Activated B cell treated with CpG ODN at 0.5 μM for 24 hours (primary cell): ENCODE measurements around the gene EFEMP2. TPM values are rescaled to one million over a fixed set of nuclear protein-coding genes. Genes with fewer than 3 reads are reported as not detected.

Experiments
- ATAC-seq: fragments of 200-7000 bp; cut with Tn5 transposase; one replicate; pipeline ENCODE4 v1.10.0; 2021; ENCODE audit warnings: low read depth, mild to moderate bottlenecking, moderate library complexity
- CTCF ChIA-PET: fragments of 350-600 bp; sonication (Branson Sonifier 250); formaldehyde crosslinking; loops from one replicate; lab custom pipeline; 2021; ENCODE audit warnings: antibody characterized with exemption; lab: Charles Lee
- POLR2A ChIA-PET: fragments of 350-600 bp; sonication (Branson Sonifier 250); formaldehyde crosslinking; loops from one replicate; lab custom pipeline; 2021; ENCODE audit warnings: antibody characterized with exemption; lab: Charles Lee
- DNase-seq: peaks from one replicate; pipeline ENCODE4 v3.0.0; 2022
- H3K27ac Mint-ChIP-seq: one replicate; pipeline ENCODE4 v1.8.0; 2020; ENCODE audit warnings: mixed read lengths
- H3K27me3 Mint-ChIP-seq: one replicate; pipeline ENCODE4 v1.8.0; 2021; ENCODE audit warnings: mixed read lengths
- H3K36me3 Mint-ChIP-seq: one replicate; pipeline ENCODE4 v1.8.0; 2021; ENCODE audit warnings: low read depth, mixed read lengths
- H3K4me1 Mint-ChIP-seq: one replicate; pipeline ENCODE4 v1.8.0; 2021; ENCODE audit warnings: mixed read lengths
- H3K4me3 Mint-ChIP-seq: one replicate; pipeline ENCODE4 v1.8.0; 2020; ENCODE audit warnings: mild to moderate bottlenecking, mixed read lengths
- H3K9me3 Mint-ChIP-seq: one replicate; pipeline ENCODE4 v1.8.0; 2020; ENCODE audit warnings: mixed read lengths
- intact Hi-C: fragments of 100-400 bp; cut with micrococcal nuclease; formaldehyde crosslinking; loops from one replicate; pipeline ENCODE4 v1.15.1; 2024
- total RNA-seq: library from RNA; stranded (reverse); gene quantifications from 2 replicates; pipeline ENCODE4 v1.2.3, GENCODE V29; 2022
- TF ChIP-seq, protein P1 (sequence below): fragments of 200-600 bp; IDR thresholded peaks from one replicate; pipeline ENCODE4 v1.8.0; 2022; ENCODE audit warnings: antibody characterized with exemption, mild to moderate bottlenecking

Gene EFEMP2
- total RNA-seq, 1 donor from 2014 or later = 3.8 TPM

GRCh38 chr11:65862941-65863888 is 9.4 kb downstream of the EFEMP2 start:
- peaks cover 56% of the 10 kb centered on the region for H3K36me3 Mint-ChIP-seq
- peaks cover 30% of the 10 kb centered on the region for H3K4me1 Mint-ChIP-seq
- TF ChIP-seq, protein P1, sequence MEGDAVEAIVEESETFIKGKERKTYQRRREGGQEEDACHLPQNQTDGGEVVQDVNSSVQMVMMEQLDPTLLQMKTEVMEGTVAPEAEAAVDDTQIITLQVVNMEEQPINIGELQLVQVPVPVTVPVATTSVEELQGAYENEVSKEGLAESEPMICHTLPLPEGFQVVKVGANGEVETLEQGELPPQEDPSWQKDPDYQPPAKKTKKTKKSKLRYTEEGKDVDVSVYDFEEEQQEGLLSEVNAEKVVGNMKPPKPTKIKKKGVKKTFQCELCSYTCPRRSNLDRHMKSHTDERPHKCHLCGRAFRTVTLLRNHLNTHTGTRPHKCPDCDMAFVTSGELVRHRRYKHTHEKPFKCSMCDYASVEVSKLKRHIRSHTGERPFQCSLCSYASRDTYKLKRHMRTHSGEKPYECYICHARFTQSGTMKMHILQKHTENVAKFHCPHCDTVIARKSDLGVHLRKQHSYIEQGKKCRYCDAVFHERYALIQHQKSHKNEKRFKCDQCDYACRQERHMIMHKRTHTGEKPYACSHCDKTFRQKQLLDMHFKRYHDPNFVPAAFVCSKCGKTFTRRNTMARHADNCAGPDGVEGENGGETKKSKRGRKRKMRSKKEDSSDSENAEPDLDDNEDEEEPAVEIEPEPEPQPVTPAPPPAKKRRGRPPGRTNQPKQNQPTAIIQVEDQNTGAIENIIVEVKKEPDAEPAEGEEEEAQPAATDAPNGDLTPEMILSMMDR = no peak
- H3K4me3 Mint-ChIP-seq = no peak overlapping the region
- ChIA-PET POLR2A (interaction anchor here (7.1 kb wide), 1 partner anchor 26 kb away, joined by 340 read pairs; the partner anchor contains the start of genes CCDC85B and FIBP), CTCF (interaction anchor here (1.0 kb wide), 1 partner anchor 8 kb away, joined by 3 read pairs; no protein-coding TSS in a partner anchor)
- H3K9me3 Mint-ChIP-seq = no peaks in the 10 kb centered on the region
- ATAC-seq (no peak), DNase-seq (no peak)
- H3K27ac Mint-ChIP-seq = no peak overlapping the region
- H3K27me3 Mint-ChIP-seq = no peaks in the 10 kb centered on the region
- intact Hi-C loops = no loop called here

DNA sequence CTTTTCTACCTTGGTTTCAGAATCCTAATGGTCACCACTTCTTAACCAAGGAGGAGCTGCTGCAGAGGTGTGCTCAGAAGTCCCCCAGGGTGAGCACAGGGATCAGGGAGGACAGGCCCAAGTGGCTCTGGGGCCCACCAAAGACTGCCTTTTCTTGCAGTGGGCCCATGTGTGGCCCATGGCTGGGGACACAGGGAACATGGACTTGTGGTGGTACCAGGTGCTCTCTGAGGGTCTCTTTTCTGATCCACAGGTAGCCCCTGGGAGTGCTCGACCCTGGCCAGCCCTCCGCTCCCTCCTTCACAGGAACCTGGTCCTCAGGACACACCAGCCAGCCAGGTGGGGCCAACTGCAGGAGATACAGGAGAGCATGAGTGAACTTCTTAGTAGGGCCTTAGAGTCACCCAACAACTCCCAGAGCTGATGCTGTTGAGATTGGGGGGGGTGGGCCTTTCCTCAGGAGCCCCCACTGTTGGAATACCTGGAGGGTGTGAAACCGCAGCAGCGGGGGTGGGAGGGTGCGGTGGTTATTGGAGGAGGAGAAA is 10.3 kb downstream of the EFEMP2 start:
- ChIA-PET POLR2A (interaction anchor here (0.6 to 7.1 kb wide), 4 partner anchors 8 to 506 kb away, joined by 3 to 340 read pairs (median 58); partner anchors contain the start of genes BANF1, CCDC85B, EFEMP2 and EIF1AD), CTCF (interaction anchor here (4.2 kb wide), 1 partner anchor 23 kb away, joined by 51 read pairs; no protein-coding TSS in a partner anchor)
- no peak overlapping the region for H3K4me3 Mint-ChIP-seq
- intact Hi-C loops = no loop called here
- no peak for DNase-seq
- ATAC-seq = no peak
- H3K36me3 Mint-ChIP-seq = peaks cover 55% of the 10 kb centered on the region
- no peaks in the 10 kb centered on the region for H3K27me3 Mint-ChIP-seq
- TF ChIP-seq, protein P1 = no peak
- H3K4me1 Mint-ChIP-seq = peaks cover 30% of the 10 kb centered on the region
- no peak overlapping the region for H3K27ac Mint-ChIP-seq
- no peaks in the 10 kb centered on the region for H3K9me3 Mint-ChIP-seq

DNA sequence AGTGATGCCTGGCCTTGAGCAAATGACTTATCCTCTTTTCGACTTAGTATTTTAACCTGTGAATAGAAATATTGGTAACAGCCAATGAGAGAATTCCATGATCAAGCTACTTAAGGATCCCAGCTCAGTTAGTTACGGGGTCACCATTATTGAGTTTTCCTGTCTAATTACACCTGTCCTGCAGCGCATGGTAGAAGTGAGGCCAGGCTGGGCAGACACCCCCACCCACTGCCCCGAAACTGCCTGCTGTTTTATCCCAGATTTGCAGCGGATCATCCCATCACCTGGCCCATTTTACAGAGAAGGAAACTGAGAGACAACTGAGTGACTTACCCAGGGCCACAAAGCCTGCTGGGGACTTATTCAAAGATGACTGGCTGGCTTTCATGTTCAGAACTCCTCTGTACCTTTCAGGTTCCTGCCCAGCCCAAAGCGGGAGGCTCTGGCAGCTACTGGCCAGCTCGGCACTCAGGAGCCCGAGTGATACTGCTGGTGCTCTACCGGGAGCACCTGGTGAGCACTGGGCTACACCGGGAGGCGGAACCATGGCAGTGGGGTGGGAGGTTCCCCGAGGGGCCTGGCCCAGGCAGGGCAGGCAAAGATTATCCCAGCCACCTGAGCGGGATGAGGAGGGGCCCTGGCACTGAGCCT is 10.9 kb downstream of the EFEMP2 start:
- H3K27ac Mint-ChIP-seq = no peak overlapping the region
- H3K9me3 Mint-ChIP-seq = no peaks in the 10 kb centered on the region
- CTCF ChIA-PET = interaction anchor here (1.2 to 4.3 kb wide), 3 partner anchors 24 to 750 kb away, joined by 3 to 63 read pairs (median 51); partner anchors contain the start of genes CCDC85B, FIBP and TM7SF2
- H3K4me3 Mint-ChIP-seq = peak overlapping the region; percentile 99
- POLR2A ChIA-PET = interaction anchor here (0.6 to 7.1 kb wide), 7 partner anchors 8 to 506 kb away, joined by 3 to 340 read pairs (median 20); partner anchors contain the start of genes BANF1, CCDC85B, EFEMP2 and EIF1AD
- H3K36me3 Mint-ChIP-seq = peaks cover 53% of the 10 kb centered on the region
- DNase-seq (peak; percentile 14), ATAC-seq (no peak)
- intact Hi-C loops = no loop called here
- no peaks in the 10 kb centered on the region for H3K27me3 Mint-ChIP-seq
- H3K4me1 Mint-ChIP-seq = peaks cover 33% of the 10 kb centered on the region
- TF ChIP-seq, protein P1 = no peak

DNA sequence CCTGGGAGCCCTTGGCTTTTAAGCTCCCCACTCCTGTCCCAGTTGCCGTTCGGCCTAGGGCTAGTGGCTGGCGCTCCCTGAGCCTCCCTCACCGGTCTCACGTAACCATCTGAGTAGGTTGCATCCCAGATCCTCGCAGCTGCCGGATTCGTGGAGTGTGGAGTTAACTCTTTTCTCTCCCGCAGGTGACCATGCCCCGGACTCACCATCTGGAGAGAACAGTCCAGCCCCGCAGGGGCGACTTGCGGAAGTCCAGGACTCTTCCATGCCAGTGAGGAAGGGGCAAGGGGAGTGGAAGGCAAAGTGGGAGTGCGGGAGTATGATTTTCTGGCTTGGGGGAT is 11.5 kb downstream of the EFEMP2 start:
- Mint-ChIP-seq H3K27ac (peak overlapping the region; percentile 98), H3K36me3 (peaks cover 55% of the 10 kb centered on the region), H3K4me3 (peak overlapping the region; percentile 99), H3K27me3 (no peaks in the 10 kb centered on the region), H3K4me1 (peaks cover 38% of the 10 kb centered on the region), H3K9me3 (no peaks in the 10 kb centered on the region)
- TF ChIP-seq, protein P1 = no peak
- intact Hi-C loops = no loop called here
- ChIA-PET POLR2A (interaction anchor here (0.5 to 7.1 kb wide), 13 partner anchors 9 to 362 kb away, joined by 3 to 340 read pairs (median 26); partner anchors contain the start of genes BANF1, CCDC85B, EFEMP2 and EIF1AD), CTCF (interaction anchor here (1.2 to 4.3 kb wide), 3 partner anchors 24 to 750 kb away, joined by 3 to 63 read pairs (median 51); partner anchors contain the start of genes CCDC85B, FIBP and TM7SF2)
- DNase-seq (no peak), ATAC-seq (no peak)
